ENCODE results near the gene CDC25B.

GRCh38 chr20:3823881-3824280 lies 27.8 kb downstream of the CDC25B start:
- TF ChIP-seq CTCF (IDR thresholded peaks at IDR 0.05) (no peak), POLR2AphosphoS5 (IDR thresholded peaks at IDR 0.05; ENCODE audit: insufficient read depth in 1 of 2, low read depth in 1 of 2) (no peak), POLR2A (IDR thresholded peaks at IDR 0.05) (no peak)

Measured in vagina (tissue), 2 donors.